Measurements from ENCODE around the gene LY86. TPM values are rescaled to one million over a fixed set of nuclear protein-coding genes. Genes with fewer than 3 reads are reported as not detected.

Gene LY86
- total RNA-seq, 1 donor from 2014 or later = not detected

GRCh38 chr6:6570929-6571671 is 17.4 kb upstream of the LY86 start:
- no peak for DNase-seq (ENCODE audit: low read depth in 2 of 2)

- DNase-seq (ENCODE audit: low read depth in 2 of 2) = no peak
These were observed 13.4 kb upstream of the LY86 start for GRCh38 chr6:6575143-6575542.

GRCh38 chr6:6577735-6578134 is 10.8 kb upstream of the LY86 start:
- no peak for DNase-seq (ENCODE audit: low read depth in 2 of 2)

GRCh38 chr6:6579281-6579680 is 9.2 kb upstream of the LY86 start:
- DNase-seq (ENCODE audit: low read depth in 2 of 2) = no peak

GRCh38 chr6:6580225-6580856 is 8.2 kb upstream of the LY86 start:
- DNase-seq (ENCODE audit: low read depth in 2 of 2) = no peak

GRCh38 chr6:6581054-6581453 is 7.5 kb upstream of the LY86 start:
- DNase-seq (ENCODE audit: low read depth in 2 of 2) = peak; percentile 24 to 59

GRCh38 chr6:6582131-6582530 is 6.4 kb upstream of the LY86 start:
- no peak for DNase-seq (ENCODE audit: low read depth in 2 of 2)

GRCh38 chr6:6583836-6584235 is 4.7 kb upstream of the LY86 start:
- DNase-seq (ENCODE audit: low read depth in 2 of 2) = peak in 1 of 2 donors; percentile 32

- DNase-seq (ENCODE audit: low read depth in 2 of 2) = peak in 1 of 2 donors; percentile 55
These were observed 4.1 kb upstream of the LY86 start for GRCh38 chr6:6584310-6585002.

GRCh38 chr6:6585003-6585311 is 3.6 kb upstream of the LY86 start:
- DNase-seq (ENCODE audit: low read depth in 2 of 2) = no peak

GRCh38 chr6:6586167-6586566 is 2.4 kb upstream of the LY86 start:
- no peak for DNase-seq (ENCODE audit: low read depth in 2 of 2)

- no peak for DNase-seq (ENCODE audit: low read depth in 2 of 2)
These were observed 1.6 kb upstream of the LY86 start for GRCh38 chr6:6586671-6587526.

GRCh38 chr6:6587696-6588063 is 840 bp upstream of the LY86 start:
- DNase-seq (ENCODE audit: low read depth in 2 of 2) = no peak

GRCh38 chr6:6588924-6589709 is 597 bp downstream of the LY86 start:
- no peak for DNase-seq (ENCODE audit: low read depth in 2 of 2)

- no peak for DNase-seq (ENCODE audit: low read depth in 2 of 2)
These were observed 2.0 kb downstream of the LY86 start for GRCh38 chr6:6590530-6590929.

- DNase-seq (ENCODE audit: low read depth in 2 of 2) = no peak
These were observed 3.4 kb downstream of the LY86 start for GRCh38 chr6:6591778-6592465.

GRCh38 chr6:6592826-6593475 is 4.4 kb downstream of the LY86 start:
- DNase-seq (ENCODE audit: low read depth in 2 of 2) = no peak

- peak; percentile 69 to 95 for DNase-seq (ENCODE audit: low read depth in 2 of 2)
These were observed 5.4 kb downstream of the LY86 start for GRCh38 chr6:6593867-6594468.

- DNase-seq (ENCODE audit: low read depth in 2 of 2) = no peak
These were observed 6.5 kb downstream of the LY86 start for GRCh38 chr6:6595025-6595424.

GRCh38 chr6:6595952-6596351 is 7.4 kb downstream of the LY86 start:
- DNase-seq (ENCODE audit: low read depth in 2 of 2) = peak; percentile 30 to 32
